Measurements from ENCODE around the gene USP21. TPM values are rescaled to one million over a fixed set of nuclear protein-coding genes. Genes with fewer than 3 reads are reported as not detected.
A peak's percentile ranks its signal among the peaks of the same experiment; 100 is the strongest.
"Not testable (repeated sequence)": the region's sequence is repeated elsewhere in the genome, so short reads cannot be mapped to it uniquely, and the experiment has no call there.

USP21 gene, protein sequence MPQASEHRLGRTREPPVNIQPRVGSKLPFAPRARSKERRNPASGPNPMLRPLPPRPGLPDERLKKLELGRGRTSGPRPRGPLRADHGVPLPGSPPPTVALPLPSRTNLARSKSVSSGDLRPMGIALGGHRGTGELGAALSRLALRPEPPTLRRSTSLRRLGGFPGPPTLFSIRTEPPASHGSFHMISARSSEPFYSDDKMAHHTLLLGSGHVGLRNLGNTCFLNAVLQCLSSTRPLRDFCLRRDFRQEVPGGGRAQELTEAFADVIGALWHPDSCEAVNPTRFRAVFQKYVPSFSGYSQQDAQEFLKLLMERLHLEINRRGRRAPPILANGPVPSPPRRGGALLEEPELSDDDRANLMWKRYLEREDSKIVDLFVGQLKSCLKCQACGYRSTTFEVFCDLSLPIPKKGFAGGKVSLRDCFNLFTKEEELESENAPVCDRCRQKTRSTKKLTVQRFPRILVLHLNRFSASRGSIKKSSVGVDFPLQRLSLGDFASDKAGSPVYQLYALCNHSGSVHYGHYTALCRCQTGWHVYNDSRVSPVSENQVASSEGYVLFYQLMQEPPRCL
- polyA plus RNA-seq: 10 to 100 TPM; 15.4 to 30.8 (median 17.9) TPM
- long read RNA-seq, donor 1: 0 reads
- long read RNA-seq, donor 2, partial matches to known transcripts: 0 of 2 reads
- long read RNA-seq, donor 2, other reads (novel, unspliced or antisense): 0 of 2 reads
- long read RNA-seq, donor 3, partial matches to known transcripts: 5 of 6 reads
- long read RNA-seq, donor 3, other reads (novel, unspliced or antisense): 0 of 6 reads
- long read RNA-seq, donor 4: 0 reads
- long read RNA-seq, donor 5, partial matches to known transcripts: 0 of 1 reads
- long read RNA-seq, donor 5, other reads (novel, unspliced or antisense): 0 of 1 reads
- long read RNA-seq, donor 6, partial matches to known transcripts: 0 of 4 reads
- long read RNA-seq, donor 6, other reads (novel, unspliced or antisense): 0 of 4 reads
- long read RNA-seq, donor 7: 0 reads
- long read RNA-seq, donor 8: 0 reads
- long read RNA-seq, donor 9: 0 reads
- long read RNA-seq, donor 10, partial matches to known transcripts: 5 of 10 reads
- long read RNA-seq, donor 10, other reads (novel, unspliced or antisense): 0 of 10 reads

DNA sequence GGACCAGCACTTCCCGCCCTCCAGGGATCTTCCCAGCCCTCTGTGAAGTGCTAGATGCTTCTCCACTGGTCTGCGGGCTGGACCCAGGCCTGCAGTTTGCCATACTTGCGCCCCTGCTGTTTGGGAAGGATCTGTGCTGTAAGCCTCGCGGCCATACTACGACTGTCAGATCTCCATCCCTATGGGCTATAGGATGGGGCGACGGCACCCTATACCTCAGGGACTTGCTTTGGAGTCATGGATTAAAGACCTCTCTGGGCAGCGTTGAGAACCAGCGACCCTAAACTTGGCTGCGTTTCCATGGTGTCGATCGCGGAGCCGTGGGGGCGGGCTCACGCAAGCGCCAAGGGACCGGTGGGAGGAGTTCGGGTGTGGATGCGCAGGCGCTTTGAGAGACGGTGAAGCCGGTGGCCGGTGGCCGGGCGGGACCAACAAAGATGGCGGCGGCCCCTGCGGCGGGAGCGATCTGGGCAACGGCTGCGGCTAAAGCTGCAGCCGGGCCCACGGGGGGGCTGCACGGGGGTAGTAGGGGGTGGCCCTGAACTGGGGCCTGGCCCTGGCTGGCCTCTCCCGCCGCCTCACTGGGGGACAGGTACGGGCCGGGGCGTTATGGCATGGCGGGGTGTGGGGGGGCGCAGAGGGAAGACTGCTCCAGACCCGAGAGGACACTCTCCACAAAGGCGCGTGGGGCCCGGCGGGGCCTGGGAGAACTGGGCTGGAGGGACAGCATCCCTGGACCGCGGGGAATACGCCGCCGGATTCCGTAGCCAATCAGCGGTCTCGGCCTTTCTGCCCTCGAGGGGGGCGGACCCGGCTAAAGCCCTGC lies at the start of gene USP21:
Gene USP21 (plus strand): TSS at position 414 of the 826 bp plus-strand sequence. CDS start 1,141 bp downstream, outside the sequence.
- FAIRE-seq: no peak
- peaks cover 0 to 31% (median 2%) of the 10 kb centered on the region in 3 donors for H3K4me1 ChIP-seq (ENCODE audit: control insufficient read depth in 3 of 3, insufficient read depth in 2 of 3, low read depth in 1 of 3, low read length in 2 of 3)
- peak within 1 kb of the TSS; percentile 38 to 92 (median 77) for H3K27ac ChIP-seq (ENCODE audit: low read depth in 1 of 3, low read length in 2 of 3)
- no peaks in the 10 kb centered on the region for H3K27me3 ChIP-seq (ENCODE audit: control insufficient read depth in 3 of 3, insufficient read depth in 3 of 3, low read length in 3 of 3)
- 1 to 3% (median 2%) methylated on average over 55 to 60 of the region's 60 CpGs for WGBS, 3 donors
- no peaks in the 10 kb centered on the region for H3K9me3 ChIP-seq (ENCODE audit: control insufficient read depth in 2 of 2, insufficient read depth in 1 of 2, low read depth in 1 of 2, low read length in 1 of 2)
- H3K36me3 ChIP-seq (ENCODE audit: control insufficient read depth in 3 of 3, insufficient read depth in 2 of 3, low read depth in 1 of 3, low read length in 3 of 3): peaks cover 0 to 48% (median 0%) of the 10 kb centered on the region in 3 donors
- peak within 1 kb of the TSS; percentile 79 to 92 (median 92) for H3K4me3 ChIP-seq (ENCODE audit: low read depth in 1 of 3, low read length in 3 of 3)
- DNase-seq: peak; percentile 92 to 96

DNA sequence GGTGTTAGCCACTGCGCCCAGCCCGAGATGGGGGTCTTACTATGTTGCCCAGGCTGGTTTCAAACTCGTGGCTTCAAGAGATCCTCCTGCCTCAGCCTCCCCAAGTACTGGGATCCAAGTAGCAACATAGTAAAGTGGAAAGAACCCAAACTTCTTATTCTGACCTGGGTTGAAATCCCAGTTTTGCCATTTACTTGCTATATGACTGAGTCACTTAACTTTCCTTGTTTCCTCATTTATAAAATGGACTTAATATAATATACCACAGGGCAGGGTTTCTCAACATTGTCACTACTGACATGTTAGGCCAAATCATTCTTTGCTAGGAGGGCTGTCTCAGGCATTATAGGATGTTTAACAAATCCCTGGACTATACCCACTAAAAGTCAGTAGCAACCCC lies 48.2 kb upstream of the USP21 start:
- no peaks in the 10 kb centered on the region for H3K27me3 ChIP-seq (ENCODE audit: control insufficient read depth in 3 of 3, insufficient read depth in 3 of 3, low read length in 3 of 3)
- DNase-seq (no peak), FAIRE-seq (no peak)
- 94 to 96% (median 95%) methylated on average over 3 of the region's 3 CpGs for WGBS, 3 donors
- H3K9me3 ChIP-seq (ENCODE audit: control insufficient read depth in 2 of 2, insufficient read depth in 1 of 2, low read depth in 1 of 2, low read length in 1 of 2): no peaks in the 10 kb centered on the region
- H3K4me1 ChIP-seq (ENCODE audit: control insufficient read depth in 3 of 3, insufficient read depth in 2 of 3, low read depth in 1 of 3, low read length in 2 of 3): peaks cover 0 to 2% (median 0%) of the 10 kb centered on the region in 3 donors
- H3K4me3 ChIP-seq (ENCODE audit: low read depth in 1 of 3, low read length in 3 of 3): no peak overlapping the region
- H3K36me3 ChIP-seq (ENCODE audit: control insufficient read depth in 3 of 3, insufficient read depth in 2 of 3, low read depth in 1 of 3, low read length in 3 of 3): peaks cover 0 to 21% (median 0%) of the 10 kb centered on the region in 3 donors
- no peak overlapping the region for H3K27ac ChIP-seq (ENCODE audit: low read depth in 1 of 3, low read length in 2 of 3)

- FAIRE-seq: no peak
- 79 to 91% (median 80%) methylated on average over 2 of the region's 2 CpGs for WGBS, 3 donors
Measured at GRCh38 chr1:161111527-161111926, 47.8 kb upstream of the USP21 start.

DNA sequence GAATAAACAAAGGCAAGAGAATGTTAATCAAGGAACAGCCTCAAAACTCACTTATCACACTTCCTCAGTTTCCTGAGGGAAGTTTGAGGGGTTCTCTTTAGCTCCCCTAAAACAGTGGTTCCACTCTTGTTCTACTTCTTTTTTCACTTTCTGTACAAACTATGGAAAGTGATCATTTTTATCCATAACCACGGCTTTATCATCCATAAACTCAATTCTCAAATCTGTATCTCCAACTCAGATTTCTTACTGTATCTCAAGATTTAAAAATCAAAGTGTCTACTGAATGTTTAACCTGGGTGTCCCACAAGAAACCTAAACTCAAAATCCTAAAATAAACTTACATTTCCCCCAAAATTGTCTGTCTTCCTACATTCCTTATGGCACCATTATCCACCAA lies 45.4 kb upstream of the USP21 start:
- no peak for FAIRE-seq
- WGBS, 3 donors: 67 to 85% (median 82%) methylated on average over 1 of the region's 1 CpG
- peaks cover 0 to 20% (median 0%) of the 10 kb centered on the region in 3 donors for H3K36me3 ChIP-seq (ENCODE audit: control insufficient read depth in 3 of 3, insufficient read depth in 2 of 3, low read depth in 1 of 3, low read length in 3 of 3)

More at GRCh38 chr1:161111527-161111926, 47.8 kb upstream of the USP21 start:
- DNase-seq: no peak
- Histone ChIP-seq H3K27me3 (ENCODE audit: control insufficient read depth in 3 of 3, insufficient read depth in 3 of 3, low read length in 3 of 3) (no peaks in the 10 kb centered on the region), H3K4me1 (ENCODE audit: control insufficient read depth in 3 of 3, insufficient read depth in 2 of 3, low read depth in 1 of 3, low read length in 2 of 3) (peaks cover 1 to 3% (median 2%) of the 10 kb centered on the region in 3 donors), H3K36me3 (ENCODE audit: control insufficient read depth in 3 of 3, insufficient read depth in 2 of 3, low read depth in 1 of 3, low read length in 3 of 3) (peaks cover 0 to 22% (median 0%) of the 10 kb centered on the region in 3 donors), H3K4me3 (ENCODE audit: low read depth in 1 of 3, low read length in 3 of 3) (no peak overlapping the region), H3K27ac (ENCODE audit: low read depth in 1 of 3, low read length in 2 of 3) (no peak overlapping the region), H3K9me3 (ENCODE audit: control insufficient read depth in 2 of 2, insufficient read depth in 1 of 2, low read depth in 1 of 2, low read length in 1 of 2) (no peaks in the 10 kb centered on the region)

DNA sequence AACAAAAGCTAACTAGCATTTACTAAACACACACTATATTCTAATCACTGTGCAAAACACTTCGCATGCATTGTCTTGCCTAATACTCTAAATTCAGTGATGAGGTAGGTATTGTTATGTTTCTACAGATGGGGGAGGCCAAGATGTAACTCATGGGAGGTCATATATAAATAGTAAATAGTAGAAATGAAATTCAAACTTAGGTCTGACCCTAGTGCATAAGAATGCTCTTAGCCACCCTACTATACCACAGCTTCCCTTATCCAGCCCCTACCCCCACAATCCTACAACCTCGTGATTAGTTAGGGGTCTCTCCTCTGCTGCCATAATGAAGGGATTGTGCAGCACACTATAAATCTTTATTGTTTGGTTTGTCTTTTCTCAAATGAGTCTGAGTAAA lies 44.7 kb upstream of the USP21 start:
- Histone ChIP-seq H3K36me3 (ENCODE audit: control insufficient read depth in 3 of 3, insufficient read depth in 2 of 3, low read depth in 1 of 3, low read length in 3 of 3) (peaks cover 0 to 19% (median 0%) of the 10 kb centered on the region in 3 donors), H3K4me1 (ENCODE audit: control insufficient read depth in 3 of 3, insufficient read depth in 2 of 3, low read depth in 1 of 3, low read length in 2 of 3) (peaks cover 2 to 21% (median 12%) of the 10 kb centered on the region in 3 donors), H3K27ac (ENCODE audit: low read depth in 1 of 3, low read length in 2 of 3) (no peak overlapping the region), H3K4me3 (ENCODE audit: low read depth in 1 of 3, low read length in 3 of 3) (no peak overlapping the region), H3K9me3 (ENCODE audit: control insufficient read depth in 2 of 2, insufficient read depth in 1 of 2, low read depth in 1 of 2, low read length in 1 of 2) (no peaks in the 10 kb centered on the region), H3K27me3 (ENCODE audit: control insufficient read depth in 3 of 3, insufficient read depth in 3 of 3, low read length in 3 of 3) (no peaks in the 10 kb centered on the region)
- FAIRE-seq (no peak), DNase-seq (no peak)
- 78 to 92% (median 86%) methylated on average over 2 of the region's 2 CpGs for WGBS, 3 donors

More for the DNA sequence above, 45.4 kb upstream of the USP21 start:
- no peak for DNase-seq
- H3K4me1 ChIP-seq (ENCODE audit: control insufficient read depth in 3 of 3, insufficient read depth in 2 of 3, low read depth in 1 of 3, low read length in 2 of 3): peaks cover 2 to 15% (median 6%) of the 10 kb centered on the region in 3 donors
- no peaks in the 10 kb centered on the region for H3K27me3 ChIP-seq (ENCODE audit: control insufficient read depth in 3 of 3, insufficient read depth in 3 of 3, low read length in 3 of 3)
- no peak overlapping the region for H3K27ac ChIP-seq (ENCODE audit: low read depth in 1 of 3, low read length in 2 of 3)
- no peak overlapping the region for H3K4me3 ChIP-seq (ENCODE audit: low read depth in 1 of 3, low read length in 3 of 3)
- H3K9me3 ChIP-seq (ENCODE audit: control insufficient read depth in 2 of 2, insufficient read depth in 1 of 2, low read depth in 1 of 2, low read length in 1 of 2): no peaks in the 10 kb centered on the region

DNA sequence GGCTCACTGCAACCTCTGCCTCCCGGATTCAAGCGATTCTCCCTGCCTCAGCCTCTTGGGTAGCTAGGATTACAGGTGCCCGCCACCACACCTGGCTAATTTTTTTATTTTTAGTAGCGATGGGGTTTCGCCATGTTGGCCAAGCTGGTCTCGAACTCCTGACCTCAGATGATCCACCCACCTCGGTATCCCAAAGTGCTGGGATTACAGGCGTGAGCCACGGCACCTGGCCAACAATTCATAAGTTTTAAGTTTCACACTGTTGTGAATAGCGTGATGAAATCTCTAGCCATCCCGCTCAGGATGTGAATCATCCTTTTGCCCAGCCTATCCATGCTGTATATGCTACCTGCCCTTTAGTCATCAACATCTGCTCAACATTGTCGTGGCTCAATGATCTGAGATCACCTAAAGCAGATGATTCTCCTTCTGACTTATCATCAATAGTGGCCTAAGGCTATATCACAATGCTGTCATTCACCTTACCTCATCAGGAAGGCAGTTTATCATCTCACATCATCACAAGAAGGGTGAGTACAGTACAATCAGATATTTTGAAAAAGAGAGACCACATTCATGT lies 44.1 kb upstream of the USP21 start:
- Histone ChIP-seq H3K36me3 (ENCODE audit: control insufficient read depth in 3 of 3, insufficient read depth in 2 of 3, low read depth in 1 of 3, low read length in 3 of 3) (peaks cover 0 to 13% (median 0%) of the 10 kb centered on the region in 3 donors), H3K9me3 (ENCODE audit: control insufficient read depth in 2 of 2, insufficient read depth in 1 of 2, low read depth in 1 of 2, low read length in 1 of 2) (no peaks in the 10 kb centered on the region), H3K4me1 (ENCODE audit: control insufficient read depth in 3 of 3, insufficient read depth in 2 of 3, low read depth in 1 of 3, low read length in 2 of 3) (peaks cover 2 to 28% (median 12%) of the 10 kb centered on the region in 3 donors), H3K27me3 (ENCODE audit: control insufficient read depth in 3 of 3, insufficient read depth in 3 of 3, low read length in 3 of 3) (no peaks in the 10 kb centered on the region), H3K27ac (ENCODE audit: low read depth in 1 of 3, low read length in 2 of 3) (no peak overlapping the region), H3K4me3 (ENCODE audit: low read depth in 1 of 3, low read length in 3 of 3) (no peak overlapping the region)
- no peak for FAIRE-seq
- WGBS, 3 donors: 84 to 88% (median 85%) methylated on average over 12 of the region's 12 CpGs
- DNase-seq: no peak

DNA sequence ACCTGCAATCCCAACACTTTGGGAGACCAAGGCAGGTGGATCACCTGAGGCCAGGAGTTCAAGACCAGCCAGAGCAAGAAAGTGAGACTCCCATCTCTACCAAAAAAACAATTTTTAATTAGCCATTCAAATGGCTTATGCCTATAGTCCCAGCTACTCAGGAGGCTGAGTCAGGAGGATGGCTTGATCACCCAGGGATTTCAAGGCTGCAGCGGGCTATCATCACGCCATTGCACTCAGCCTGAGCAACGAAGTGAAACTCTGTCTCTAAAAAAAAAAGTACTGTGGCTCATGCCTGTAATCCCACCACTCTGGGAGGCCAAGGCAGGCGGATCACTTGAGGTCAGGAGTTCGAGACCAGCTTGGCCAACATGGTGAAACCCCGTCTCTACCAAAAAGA lies 43.3 kb upstream of the USP21 start:
- H3K9me3 ChIP-seq (ENCODE audit: control insufficient read depth in 2 of 2, insufficient read depth in 1 of 2, low read depth in 1 of 2, low read length in 1 of 2); FAIRE-seq; H3K4me3 ChIP-seq (ENCODE audit: low read depth in 1 of 3, low read length in 3 of 3); H3K27ac ChIP-seq (ENCODE audit: low read depth in 1 of 3, low read length in 2 of 3); DNase-seq; H3K27me3 ChIP-seq (ENCODE audit: control insufficient read depth in 3 of 3, insufficient read depth in 3 of 3, low read length in 3 of 3): not testable (repeated sequence)
- WGBS, 3 donors: 85 to 90% (median 88%) methylated on average over 6 of the region's 6 CpGs
- Histone ChIP-seq H3K4me1 (ENCODE audit: control insufficient read depth in 3 of 3, insufficient read depth in 2 of 3, low read depth in 1 of 3, low read length in 2 of 3) (peaks cover 2 to 35% (median 12%) of the 10 kb centered on the region in 3 donors), H3K36me3 (ENCODE audit: control insufficient read depth in 3 of 3, insufficient read depth in 2 of 3, low read depth in 1 of 3, low read length in 3 of 3) (peaks cover 5 to 20% (median 5%) of the 10 kb centered on the region in 3 donors)
